C4-2B (cell line): ENCODE results near the gene UNC80.

Experiments used
- CTCF ChIP-seq: fragments of 450-650 bp; conservative IDR thresholded peaks from 2 replicates; pipeline ENCODE4 v1.5.1; 2017; ENCODE audit warnings: mild to moderate bottlenecking
- ZFX ChIP-seq: fragments of 450-650 bp; IDR thresholded peaks from 2 replicates; pipeline ENCODE4 v1.6.1; 2017

- TF ChIP-seq CTCF (no peak), ZFX (no peak)
Observed at GRCh38 chr2:210009126-210009525, 237.5 kb downstream of the UNC80 start.
